GM23338 (cell line): ENCODE measurements around the gene DDA1.

Source experiments
- CREB1 ChIP-seq: fragments of 250-450 bp; sonication (Bioruptor Pico); IDR thresholded peaks from 2 replicates; pipeline ENCODE4 v1.5.0; 2020; ENCODE audit warnings: low read depth, mild to moderate bottlenecking, moderate library complexity
- CTCF ChIP-seq, 2 experiments: fragments of 200-600 bp in 1 of 2; sonication (generic) in 1 of 2; conservative IDR thresholded peaks; 2 replicates each; pipeline versions ENCODE4 v1.5.1 to v1.6.1; 2016 to 2017; ENCODE audit warnings: antibody characterized with exemption in 2 of 2, low read depth in 2 of 2, mild to moderate bottlenecking in 2 of 2, moderate library complexity in 1 of 2
- ETS1 ChIP-seq: IDR thresholded peaks from 2 replicates; pipeline ENCODE4 v1.6.1; 2016; ENCODE audit warnings: antibody characterized with exemption
- EZH2 ChIP-seq: fragments of 200-600 bp; sonication (generic); IDR thresholded peaks from one replicate; pipeline ENCODE4 v1.8.0; 2017; ENCODE audit warnings: antibody characterized with exemption, mild to moderate bottlenecking, low read depth; ENCODE audit not compliant: unreplicated experiment
- EZH2phosphoT487 ChIP-seq: fragments of 200-600 bp; sonication (generic); IDR thresholded peaks from one replicate; pipeline ENCODE4 v1.8.1; 2018; ENCODE audit warnings: antibody characterized with exemption; ENCODE audit not compliant: unreplicated experiment
- JUNB ChIP-seq: IDR thresholded peaks from one replicate; pipeline ENCODE4 v1.6.1; 2016; ENCODE audit warnings: antibody characterized with exemption; ENCODE audit not compliant: unreplicated experiment
- NANOG ChIP-seq: IDR thresholded peaks from 2 replicates; pipeline ENCODE4 v1.6.1; 2016; ENCODE audit warnings: antibody characterized with exemption, borderline replicate concordance
- POLR2AphosphoS5 ChIP-seq: IDR thresholded peaks from 2 replicates; pipeline ENCODE4 v1.6.1; 2016; ENCODE audit warnings: antibody characterized with exemption, low read depth
- REST ChIP-seq: IDR thresholded peaks from one replicate; pipeline ENCODE4 v1.6.1; 2018; ENCODE audit warnings: antibody characterized with exemption; ENCODE audit not compliant: unreplicated experiment
- STAT1 ChIP-seq: IDR thresholded peaks from one replicate; pipeline ENCODE4 v1.6.1; 2016; ENCODE audit warnings: antibody characterized with exemption; ENCODE audit not compliant: unreplicated experiment
- ZNF114 ChIP-seq: fragments of 250-450 bp; sonication (Bioruptor Pico); IDR thresholded peaks from 2 replicates; pipeline ENCODE4 v1.5.0; 2020; ENCODE audit warnings: mild to moderate bottlenecking, moderate library complexity
- ZNF331 ChIP-seq: fragments of 250-450 bp; sonication (Bioruptor Pico); IDR thresholded peaks from 2 replicates; pipeline ENCODE4 v1.5.0; 2020; ENCODE audit warnings: low read depth, mild to moderate bottlenecking, moderate library complexity
- ZNF462 ChIP-seq: fragments of 250-450 bp; sonication (Bioruptor Pico); IDR thresholded peaks from 2 replicates; pipeline ENCODE4 v1.5.0; 2020; ENCODE audit warnings: mild to moderate bottlenecking, moderate library complexity

GRCh38 chr19:17285415-17286135 is 23.8 kb upstream of the DDA1 start:
- TF ChIP-seq EZH2 (no peak), CTCF (conservative IDR thresholded peaks at IDR 0.05; ENCODE audit: low read depth in 2 of 2) (no peak), JUNB (no peak), EZH2phosphoT487 (no peak), NANOG (no peak), POLR2AphosphoS5 (no peak), ZNF114 (CRISPR knock-in tag) (no peak), CREB1 (no peak), REST (no peak), STAT1 (no peak), ZNF462 (CRISPR knock-in tag) (no peak), ETS1 (no peak), ZNF331 (no peak)
